K562 (cell line): ENCODE results near the gene B4GALNT4. TPM values are rescaled to one million over a fixed set of nuclear protein-coding genes. Genes with fewer than 3 reads are reported as not detected.

Experiments
- CTBP1 ChIP-seq: fragments of 450-650 bp; IDR thresholded peaks from 2 replicates; pipeline ENCODE4 v1.6.1; 2016; ENCODE audit warnings: borderline replicate concordance
- HBP1 ChIP-seq: fragments of 450-650 bp; formaldehyde crosslinking; IDR thresholded peaks from 2 replicates; pipeline ENCODE4 v1.4.0; 2022; ENCODE audit warnings: missing genetic modification characterization
- L3MBTL2 ChIP-seq: fragments of 450-650 bp; IDR thresholded peaks from 2 replicates; pipeline ENCODE4 v1.6.1; 2016; ENCODE audit warnings: mild to moderate bottlenecking, moderate library complexity
- PRDM10 ChIP-seq: fragments of 450-650 bp; IDR thresholded peaks from 2 replicates; pipeline ENCODE4 v1.6.1; 2018; ENCODE audit not compliant: partially characterized antibody
- RFX1 ChIP-seq: fragments of 450-650 bp; IDR thresholded peaks from 2 replicates; pipeline ENCODE4 v1.6.1; 2016; ENCODE audit warnings: mild to moderate bottlenecking, moderate library complexity
- ZNF76 ChIP-seq: fragments of 250-450 bp; sonication (Bioruptor Pico); IDR thresholded peaks from 2 replicates; pipeline ENCODE4 v1.4.0; 2020; ENCODE audit warnings: mild to moderate bottlenecking, moderate library complexity, borderline replicate concordance
- polyA plus RNA-seq, 8 experiments: library from polyadenylated mRNA; depleted of rRNA in 4 of 8; stranded (reverse) in 5 of 8; unstranded in 3 of 8; fragments of >200 nt; fragmentation: Nextera tagmentation in 2 of 8; fragmentation: Illumina TruSeq in 1 of 8; extraction: Ambion mirVana in 2 of 8; extraction: Trizol in 1 of 8; gene quantifications; 2 replicates each; pipeline versions ENCODE4 v1.2.1 to v1.2.3, GENCODE V29; 2011 to 2014; ENCODE audit warnings: inconsistent platforms in 1 of 8, missing spikeins in 1 of 8
- total RNA-seq, 7 experiments: library from RNA; depleted of rRNA in 6 of 7; stranded (reverse); fragments of >200 nt in 6 of 7; fragmentation: Illumina TruSeq in 2 of 7; extraction: Trizol in 2 of 7; gene quantifications; 2 replicates each; pipeline versions ENCODE4 v1.2.1 to v1.2.3, GENCODE V29; 2011 to 2021; ENCODE audit warnings: low replicate concordance in 1 of 7
- TF ChIP-seq, protein P1 (sequence below): fragments of 200-800 bp; sonication (Bioruptor generic); IDR thresholded peaks from 2 replicates; pipeline ENCODE4 v1.6.1; 2017; ENCODE audit warnings: missing genetic modification characterization, missing compliant biosample characterization
- TF ChIP-seq, protein P2 (sequence below): fragments of 450-650 bp; IDR thresholded peaks from 2 replicates; pipeline ENCODE4 v1.6.1; 2016; ENCODE audit warnings: mild to moderate bottlenecking, moderate library complexity

Gene B4GALNT4
- total and polyA plus RNA-seq, 9 of the 15 experiments (the other 6 are each of a cell fraction or from before 2014, with no cell fraction given) = 0.20 to 37.1 (median 10.8) TPM; not detected in 1

DNA sequence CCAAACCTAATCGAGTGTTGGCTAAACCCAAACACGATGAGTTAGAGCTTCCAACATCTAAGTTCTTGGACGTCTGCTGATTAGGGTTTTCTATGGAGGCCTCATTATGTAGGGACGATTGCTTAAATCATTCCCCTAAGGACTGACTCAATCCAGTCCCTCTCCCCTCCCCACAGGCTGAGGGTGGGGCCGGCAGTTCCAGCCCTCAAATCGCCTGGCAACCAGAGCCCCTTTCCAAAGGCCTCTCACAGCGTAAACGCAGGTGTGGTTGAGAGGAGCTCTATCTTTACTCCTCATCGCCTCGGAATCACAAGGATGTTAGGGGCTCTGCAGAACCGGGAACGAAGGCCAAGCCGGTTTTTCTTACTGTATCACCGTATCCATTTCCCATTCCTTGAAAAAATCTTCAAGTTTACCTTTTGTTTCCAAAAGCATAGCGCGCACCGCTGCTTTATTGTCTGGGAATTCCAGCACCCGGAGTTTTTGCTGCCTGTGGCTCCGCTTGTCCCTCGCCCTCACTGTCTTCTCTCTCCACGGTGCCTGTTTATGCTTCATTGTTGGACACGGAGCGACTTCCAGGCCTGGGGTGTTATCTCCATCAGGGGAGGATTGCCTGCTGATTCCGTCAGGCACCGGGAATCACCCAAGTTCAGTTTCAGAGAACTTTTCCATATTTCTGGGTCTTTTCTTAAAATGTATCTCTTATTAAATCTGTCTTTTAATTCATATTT lies 34.9 kb upstream of the B4GALNT4 start (continued):
- peak; percentile 87 for TF ChIP-seq PRDM10
- TF ChIP-seq HBP1 (CRISPR knock-in tag) = no peak
- TF ChIP-seq ZNF76 = no peak
- peak; percentile 81; the same call in 1 of the 2 replicates for TF ChIP-seq CTBP1
- TF ChIP-seq, protein P1, sequence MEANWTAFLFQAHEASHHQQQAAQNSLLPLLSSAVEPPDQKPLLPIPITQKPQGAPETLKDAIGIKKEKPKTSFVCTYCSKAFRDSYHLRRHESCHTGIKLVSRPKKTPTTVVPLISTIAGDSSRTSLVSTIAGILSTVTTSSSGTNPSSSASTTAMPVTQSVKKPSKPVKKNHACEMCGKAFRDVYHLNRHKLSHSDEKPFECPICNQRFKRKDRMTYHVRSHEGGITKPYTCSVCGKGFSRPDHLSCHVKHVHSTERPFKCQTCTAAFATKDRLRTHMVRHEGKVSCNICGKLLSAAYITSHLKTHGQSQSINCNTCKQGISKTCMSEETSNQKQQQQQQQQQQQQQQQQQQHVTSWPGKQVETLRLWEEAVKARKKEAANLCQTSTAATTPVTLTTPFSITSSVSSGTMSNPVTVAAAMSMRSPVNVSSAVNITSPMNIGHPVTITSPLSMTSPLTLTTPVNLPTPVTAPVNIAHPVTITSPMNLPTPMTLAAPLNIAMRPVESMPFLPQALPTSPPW = peak; percentile 60
- TF ChIP-seq, protein P2, sequence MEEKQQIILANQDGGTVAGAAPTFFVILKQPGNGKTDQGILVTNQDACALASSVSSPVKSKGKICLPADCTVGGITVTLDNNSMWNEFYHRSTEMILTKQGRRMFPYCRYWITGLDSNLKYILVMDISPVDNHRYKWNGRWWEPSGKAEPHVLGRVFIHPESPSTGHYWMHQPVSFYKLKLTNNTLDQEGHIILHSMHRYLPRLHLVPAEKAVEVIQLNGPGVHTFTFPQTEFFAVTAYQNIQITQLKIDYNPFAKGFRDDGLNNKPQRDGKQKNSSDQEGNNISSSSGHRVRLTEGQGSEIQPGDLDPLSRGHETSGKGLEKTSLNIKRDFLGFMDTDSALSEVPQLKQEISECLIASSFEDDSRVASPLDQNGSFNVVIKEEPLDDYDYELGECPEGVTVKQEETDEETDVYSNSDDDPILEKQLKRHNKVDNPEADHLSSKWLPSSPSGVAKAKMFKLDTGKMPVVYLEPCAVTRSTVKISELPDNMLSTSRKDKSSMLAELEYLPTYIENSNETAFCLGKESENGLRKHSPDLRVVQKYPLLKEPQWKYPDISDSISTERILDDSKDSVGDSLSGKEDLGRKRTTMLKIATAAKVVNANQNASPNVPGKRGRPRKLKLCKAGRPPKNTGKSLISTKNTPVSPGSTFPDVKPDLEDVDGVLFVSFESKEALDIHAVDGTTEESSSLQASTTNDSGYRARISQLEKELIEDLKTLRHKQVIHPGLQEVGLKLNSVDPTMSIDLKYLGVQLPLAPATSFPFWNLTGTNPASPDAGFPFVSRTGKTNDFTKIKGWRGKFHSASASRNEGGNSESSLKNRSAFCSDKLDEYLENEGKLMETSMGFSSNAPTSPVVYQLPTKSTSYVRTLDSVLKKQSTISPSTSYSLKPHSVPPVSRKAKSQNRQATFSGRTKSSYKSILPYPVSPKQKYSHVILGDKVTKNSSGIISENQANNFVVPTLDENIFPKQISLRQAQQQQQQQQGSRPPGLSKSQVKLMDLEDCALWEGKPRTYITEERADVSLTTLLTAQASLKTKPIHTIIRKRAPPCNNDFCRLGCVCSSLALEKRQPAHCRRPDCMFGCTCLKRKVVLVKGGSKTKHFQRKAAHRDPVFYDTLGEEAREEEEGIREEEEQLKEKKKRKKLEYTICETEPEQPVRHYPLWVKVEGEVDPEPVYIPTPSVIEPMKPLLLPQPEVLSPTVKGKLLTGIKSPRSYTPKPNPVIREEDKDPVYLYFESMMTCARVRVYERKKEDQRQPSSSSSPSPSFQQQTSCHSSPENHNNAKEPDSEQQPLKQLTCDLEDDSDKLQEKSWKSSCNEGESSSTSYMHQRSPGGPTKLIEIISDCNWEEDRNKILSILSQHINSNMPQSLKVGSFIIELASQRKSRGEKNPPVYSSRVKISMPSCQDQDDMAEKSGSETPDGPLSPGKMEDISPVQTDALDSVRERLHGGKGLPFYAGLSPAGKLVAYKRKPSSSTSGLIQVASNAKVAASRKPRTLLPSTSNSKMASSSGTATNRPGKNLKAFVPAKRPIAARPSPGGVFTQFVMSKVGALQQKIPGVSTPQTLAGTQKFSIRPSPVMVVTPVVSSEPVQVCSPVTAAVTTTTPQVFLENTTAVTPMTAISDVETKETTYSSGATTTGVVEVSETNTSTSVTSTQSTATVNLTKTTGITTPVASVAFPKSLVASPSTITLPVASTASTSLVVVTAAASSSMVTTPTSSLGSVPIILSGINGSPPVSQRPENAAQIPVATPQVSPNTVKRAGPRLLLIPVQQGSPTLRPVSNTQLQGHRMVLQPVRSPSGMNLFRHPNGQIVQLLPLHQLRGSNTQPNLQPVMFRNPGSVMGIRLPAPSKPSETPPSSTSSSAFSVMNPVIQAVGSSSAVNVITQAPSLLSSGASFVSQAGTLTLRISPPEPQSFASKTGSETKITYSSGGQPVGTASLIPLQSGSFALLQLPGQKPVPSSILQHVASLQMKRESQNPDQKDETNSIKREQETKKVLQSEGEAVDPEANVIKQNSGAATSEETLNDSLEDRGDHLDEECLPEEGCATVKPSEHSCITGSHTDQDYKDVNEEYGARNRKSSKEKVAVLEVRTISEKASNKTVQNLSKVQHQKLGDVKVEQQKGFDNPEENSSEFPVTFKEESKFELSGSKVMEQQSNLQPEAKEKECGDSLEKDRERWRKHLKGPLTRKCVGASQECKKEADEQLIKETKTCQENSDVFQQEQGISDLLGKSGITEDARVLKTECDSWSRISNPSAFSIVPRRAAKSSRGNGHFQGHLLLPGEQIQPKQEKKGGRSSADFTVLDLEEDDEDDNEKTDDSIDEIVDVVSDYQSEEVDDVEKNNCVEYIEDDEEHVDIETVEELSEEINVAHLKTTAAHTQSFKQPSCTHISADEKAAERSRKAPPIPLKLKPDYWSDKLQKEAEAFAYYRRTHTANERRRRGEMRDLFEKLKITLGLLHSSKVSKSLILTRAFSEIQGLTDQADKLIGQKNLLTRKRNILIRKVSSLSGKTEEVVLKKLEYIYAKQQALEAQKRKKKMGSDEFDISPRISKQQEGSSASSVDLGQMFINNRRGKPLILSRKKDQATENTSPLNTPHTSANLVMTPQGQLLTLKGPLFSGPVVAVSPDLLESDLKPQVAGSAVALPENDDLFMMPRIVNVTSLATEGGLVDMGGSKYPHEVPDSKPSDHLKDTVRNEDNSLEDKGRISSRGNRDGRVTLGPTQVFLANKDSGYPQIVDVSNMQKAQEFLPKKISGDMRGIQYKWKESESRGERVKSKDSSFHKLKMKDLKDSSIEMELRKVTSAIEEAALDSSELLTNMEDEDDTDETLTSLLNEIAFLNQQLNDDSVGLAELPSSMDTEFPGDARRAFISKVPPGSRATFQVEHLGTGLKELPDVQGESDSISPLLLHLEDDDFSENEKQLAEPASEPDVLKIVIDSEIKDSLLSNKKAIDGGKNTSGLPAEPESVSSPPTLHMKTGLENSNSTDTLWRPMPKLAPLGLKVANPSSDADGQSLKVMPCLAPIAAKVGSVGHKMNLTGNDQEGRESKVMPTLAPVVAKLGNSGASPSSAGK = peak; percentile 58
- TF ChIP-seq RFX1 = peak; percentile 79
- TF ChIP-seq L3MBTL2 = peak; percentile 65
